Measurements from ENCODE around the gene FARS2. TPM values are rescaled to one million over a fixed set of nuclear protein-coding genes. Genes with fewer than 3 reads are reported as not detected.

The FARS2 gene
- total RNA-seq, 2 experiments from 2014 or later = 22.0 to 23.8 TPM

Other genes starting within 250 kb of the FARS2 start
- gene PPP1R3G, start 176.2 kb upstream of the FARS2 start, total RNA-seq = under 1 TPM in 1 of 2 experiments, not detected in 1; 0.04 TPM
- gene LYRM4, start 563 bp upstream of the FARS2 start, total RNA-seq = 10 to 100 TPM; 55.8 to 57.1 TPM